HEK293 (cell line): ENCODE data around the gene ME3.

Experiments used
- CTCF ChIA-PET: fragments of 350-600 bp; formaldehyde crosslinking; extraction: SDS; loops from one replicate; lab custom pipeline; 2021; ENCODE audit warnings: antibody characterized with exemption; lab: Yijun Ruan, JAX
- POLR2A ChIA-PET: fragments of 300-600 bp; formaldehyde crosslinking; extraction: SDS; loops from one replicate; lab custom pipeline; 2020; ENCODE audit warnings: antibody characterized with exemption, inconsistent platforms; lab: Yijun Ruan, JAX
- H3K27ac ChIP-seq: fragments of 200-500 bp; sonication (Bioruptor generic); 2 replicates; pipeline ENCODE4 v1.5.1; 2014; ENCODE audit warnings: low read depth, low read length, control low read depth, inconsistent platforms; ENCODE audit errors: extremely low read depth
- H3K36me3 ChIP-seq, 2 experiments: fragments of 200-500 bp in 1 of 2; sonication (Bioruptor generic) in 1 of 2; 1 replicate in 1 of 2; 2 replicates in 1 of 2; pipeline ENCODE4 v1.5.1; 2014 to 2017; ENCODE audit warnings: inconsistent platforms in 2 of 2, low read length in 2 of 2; ENCODE audit not compliant: control insufficient read depth in 2 of 2, insufficient read depth in 1 of 2
- H3K4me1 ChIP-seq: fragments of 200-500 bp; sonication (Bioruptor generic); 2 replicates; pipeline ENCODE4 v1.5.1; 2014; ENCODE audit warnings: mild to moderate bottlenecking, low read length, inconsistent platforms; ENCODE audit not compliant: control insufficient read depth, insufficient read depth
- H3K4me3 ChIP-seq: 2 replicates; pipeline ENCODE4 v1.5.1; 2011; ENCODE audit warnings: low read depth, mild to moderate bottlenecking, control low read depth, low read length, moderate library complexity
- H3K9me3 ChIP-seq: fragments of 200-500 bp; sonication (Bioruptor generic); 2 replicates; pipeline ENCODE4 v1.5.1; 2014; ENCODE audit warnings: low read depth, low read length, inconsistent platforms; ENCODE audit not compliant: control insufficient read depth, insufficient read depth
- GFI1B ChIP-seq: fragments of 450-650 bp; formaldehyde crosslinking; IDR thresholded peaks from 2 replicates; pipeline ENCODE4 v1.5.1; 2016; ENCODE audit warnings: missing biosample characterization, missing genetic modification characterization
- GLI2 ChIP-seq: fragments of 450-650 bp; formaldehyde crosslinking; IDR thresholded peaks from 2 replicates; pipeline ENCODE4; 2017; ENCODE audit warnings: missing biosample characterization, missing genetic modification characterization, low read depth, borderline replicate concordance
- GLI4 ChIP-seq: fragments of 450-650 bp; formaldehyde crosslinking; IDR thresholded peaks from 2 replicates; pipeline ENCODE4 v1.5.1; 2016; ENCODE audit warnings: missing biosample characterization, missing genetic modification characterization
- KLF10 ChIP-seq: fragments of 450-650 bp; IDR thresholded peaks from 2 replicates; pipeline ENCODE4 v1.5.1; 2018; ENCODE audit warnings: missing biosample characterization, mild to moderate bottlenecking, missing genetic modification characterization
- OSR2 ChIP-seq: fragments of 450-650 bp; formaldehyde crosslinking; IDR thresholded peaks from 2 replicates; pipeline ENCODE4 v1.5.1; 2016; ENCODE audit warnings: missing biosample characterization, missing genetic modification characterization
- REPIN1 ChIP-seq: fragments of 450-650 bp; formaldehyde crosslinking; IDR thresholded peaks from 2 replicates; pipeline ENCODE4 v1.5.1; 2017; ENCODE audit warnings: missing biosample characterization, missing genetic modification characterization, low read depth
- SP3 ChIP-seq: fragments of 450-650 bp; formaldehyde crosslinking; IDR thresholded peaks from 2 replicates; pipeline ENCODE4 v1.5.1; 2016; ENCODE audit warnings: missing biosample characterization, missing genetic modification characterization
- TCF7L2 ChIP-seq: IDR thresholded peaks from 2 replicates; pipeline ENCODE4 v1.6.1; 2011; ENCODE audit warnings: low read depth, mild to moderate bottlenecking, inconsistent platforms, low read length, moderate library complexity, borderline replicate concordance
- ZFP3 ChIP-seq: fragments of 450-650 bp; formaldehyde crosslinking; IDR thresholded peaks from 2 replicates; pipeline ENCODE4 v1.5.1; 2016; ENCODE audit warnings: low read depth, missing biosample characterization, missing genetic modification characterization
- ZNF146 ChIP-seq: fragments of 450-650 bp; formaldehyde crosslinking; IDR thresholded peaks from 2 replicates; pipeline ENCODE4 v1.5.1; 2016; ENCODE audit warnings: missing biosample characterization, missing genetic modification characterization
- ZNF16 ChIP-seq: fragments of 450-650 bp; formaldehyde crosslinking; IDR thresholded peaks from 2 replicates; pipeline ENCODE4 v1.5.1; 2016; ENCODE audit warnings: low read depth, missing biosample characterization, missing genetic modification characterization
- ZNF174 ChIP-seq: fragments of 450-650 bp; formaldehyde crosslinking; IDR thresholded peaks from 2 replicates; pipeline ENCODE4 v1.5.0; 2017; ENCODE audit warnings: missing biosample characterization, mild to moderate bottlenecking, missing genetic modification characterization
- ZNF175 ChIP-seq: fragments of 450-650 bp; formaldehyde crosslinking; IDR thresholded peaks from 2 replicates; pipeline ENCODE4 v1.5.1; 2016; ENCODE audit warnings: missing biosample characterization, missing genetic modification characterization
- ZNF202 ChIP-seq: fragments of 450-650 bp; formaldehyde crosslinking; IDR thresholded peaks from 2 replicates; pipeline ENCODE4 v1.5.1; 2016; ENCODE audit warnings: missing biosample characterization, missing genetic modification characterization, borderline replicate concordance
- ZNF23 ChIP-seq: fragments of 450-650 bp; formaldehyde crosslinking; IDR thresholded peaks from 2 replicates; pipeline ENCODE4 v1.5.1; 2016; ENCODE audit warnings: missing biosample characterization, missing genetic modification characterization, borderline replicate concordance
- ZNF239 ChIP-seq: fragments of 450-650 bp; formaldehyde crosslinking; IDR thresholded peaks from 2 replicates; pipeline ENCODE4 v1.5.1; 2016; ENCODE audit warnings: missing biosample characterization, missing genetic modification characterization
- ZNF24 ChIP-seq: fragments of 450-650 bp; formaldehyde crosslinking; IDR thresholded peaks from 2 replicates; pipeline ENCODE4 v1.5.1; 2016; ENCODE audit warnings: missing biosample characterization, missing genetic modification characterization
- ZNF416 ChIP-seq: fragments of 450-650 bp; formaldehyde crosslinking; IDR thresholded peaks from 2 replicates; pipeline ENCODE4 v1.5.1; 2016; ENCODE audit warnings: missing biosample characterization, missing genetic modification characterization
- ZNF423 ChIP-seq: fragments of 450-650 bp; formaldehyde crosslinking; IDR thresholded peaks from 2 replicates; pipeline ENCODE4 v1.5.1; 2016; ENCODE audit warnings: missing biosample characterization, missing genetic modification characterization
- ZNF521 ChIP-seq: fragments of 450-650 bp; formaldehyde crosslinking; IDR thresholded peaks from 2 replicates; pipeline ENCODE4 v1.5.1; 2017; ENCODE audit warnings: missing biosample characterization, mild to moderate bottlenecking, missing genetic modification characterization
- ZNF548 ChIP-seq: fragments of 450-650 bp; formaldehyde crosslinking; IDR thresholded peaks from 2 replicates; pipeline ENCODE4 v1.5.1; 2016; ENCODE audit warnings: missing biosample characterization, missing genetic modification characterization
- ZNF626 ChIP-seq: fragments of 450-650 bp; sonication (Bioruptor Pico); formaldehyde crosslinking; IDR thresholded peaks from 2 replicates; pipeline ENCODE4 v1.5.1; 2018; ENCODE audit warnings: missing biosample characterization, missing genetic modification characterization, inconsistent platforms
- ZNF670 ChIP-seq: fragments of 450-650 bp; formaldehyde crosslinking; IDR thresholded peaks from 2 replicates; pipeline ENCODE4 v1.5.1; 2016; ENCODE audit warnings: missing biosample characterization, missing genetic modification characterization, low read depth
- TF ChIP-seq, protein P1 (sequence below): fragments of 450-650 bp; formaldehyde crosslinking; IDR thresholded peaks from 2 replicates; pipeline ENCODE4 v1.5.1; 2016; ENCODE audit warnings: missing biosample characterization, missing genetic modification characterization, low read depth
- TF ChIP-seq, protein P2 (sequence below): fragments of 450-650 bp; formaldehyde crosslinking; IDR thresholded peaks from 2 replicates; pipeline ENCODE4 v1.5.1; 2016; ENCODE audit warnings: missing biosample characterization, missing genetic modification characterization, low read depth
- TF ChIP-seq, protein P3 (sequence below): fragments of 450-650 bp; formaldehyde crosslinking; IDR thresholded peaks from 2 replicates; pipeline ENCODE4 v1.5.1; 2016; ENCODE audit warnings: missing biosample characterization, missing genetic modification characterization, borderline replicate concordance
- TF ChIP-seq, protein P4 (sequence below): fragments of 450-650 bp; formaldehyde crosslinking; IDR thresholded peaks from 2 replicates; pipeline ENCODE4 v1.5.1; 2016; ENCODE audit warnings: missing biosample characterization, missing genetic modification characterization
- TF ChIP-seq, protein P5 (sequence below): fragments of 450-650 bp; formaldehyde crosslinking; IDR thresholded peaks from 2 replicates; pipeline ENCODE4 v1.5.1; 2016; ENCODE audit warnings: missing biosample characterization, missing genetic modification characterization

Gene ME3

DNA sequence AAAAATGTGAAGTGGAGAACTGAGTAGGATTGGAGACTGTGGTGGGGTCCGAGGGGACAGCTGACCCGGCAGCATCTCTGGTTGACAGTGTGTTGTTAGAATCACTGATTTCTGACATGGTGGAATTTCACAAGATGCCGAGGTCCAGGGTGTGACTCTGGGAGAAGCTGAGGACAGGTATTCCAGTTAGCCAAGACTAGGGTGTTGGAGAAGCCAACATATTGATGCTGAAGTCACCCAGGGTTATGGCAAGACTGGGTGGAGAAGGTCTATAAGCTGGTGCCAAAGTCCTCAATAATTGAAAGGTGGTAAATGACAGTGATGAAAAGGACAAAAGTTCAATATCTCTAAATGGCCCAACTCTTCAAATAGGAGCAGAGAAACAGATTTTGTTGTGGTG is 86.1 kb downstream of the ME3 start:
- Histone ChIP-seq H3K36me3 (no peaks in the 10 kb centered on the region), H3K4me1 (no peaks in the 10 kb centered on the region; the same call in 1 of the 2 replicates), H3K9me3 (no peaks in the 10 kb centered on the region), H3K4me3 (no peak overlapping the region), H3K27ac (no peak overlapping the region)
- POLR2A ChIA-PET, result interaction anchor here (1.5 kb wide), 1 partner anchor 62 kb away, joined by 6 read pairs; no protein-coding TSS in a partner anchor
- TF ChIP-seq ZNF175 (tag by site-specific recombination) (no peak), GLI2 (tag by site-specific recombination) (no peak), ZNF146 (tag by site-specific recombination) (no peak), ZNF626 (tag by site-specific recombination) (no peak), ZNF670 (tag by site-specific recombination) (no peak), TCF7L2 (no peak), ZNF174 (tag by site-specific recombination) (no peak), KLF10 (tag by site-specific recombination) (no peak), GFI1B (tag by site-specific recombination) (no peak), ZNF239 (no peak), ZNF548 (no peak), ZNF23 (tag by site-specific recombination) (no peak), ZNF16 (tag by site-specific recombination) (no peak), ZNF416 (no peak), ZFP3 (tag by site-specific recombination) (no peak), ZNF202 (tag by site-specific recombination) (no peak)
- TF ChIP-seq, protein P1, sequence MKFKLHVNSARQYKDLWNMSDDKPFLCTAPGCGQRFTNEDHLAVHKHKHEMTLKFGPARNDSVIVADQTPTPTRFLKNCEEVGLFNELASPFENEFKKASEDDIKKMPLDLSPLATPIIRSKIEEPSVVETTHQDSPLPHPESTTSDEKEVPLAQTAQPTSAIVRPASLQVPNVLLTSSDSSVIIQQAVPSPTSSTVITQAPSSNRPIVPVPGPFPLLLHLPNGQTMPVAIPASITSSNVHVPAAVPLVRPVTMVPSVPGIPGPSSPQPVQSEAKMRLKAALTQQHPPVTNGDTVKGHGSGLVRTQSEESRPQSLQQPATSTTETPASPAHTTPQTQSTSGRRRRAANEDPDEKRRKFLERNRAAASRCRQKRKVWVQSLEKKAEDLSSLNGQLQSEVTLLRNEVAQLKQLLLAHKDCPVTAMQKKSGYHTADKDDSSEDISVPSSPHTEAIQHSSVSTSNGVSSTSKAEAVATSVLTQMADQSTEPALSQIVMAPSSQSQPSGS (tag by site-specific recombination), result no peak
- TF ChIP-seq, protein P2, sequence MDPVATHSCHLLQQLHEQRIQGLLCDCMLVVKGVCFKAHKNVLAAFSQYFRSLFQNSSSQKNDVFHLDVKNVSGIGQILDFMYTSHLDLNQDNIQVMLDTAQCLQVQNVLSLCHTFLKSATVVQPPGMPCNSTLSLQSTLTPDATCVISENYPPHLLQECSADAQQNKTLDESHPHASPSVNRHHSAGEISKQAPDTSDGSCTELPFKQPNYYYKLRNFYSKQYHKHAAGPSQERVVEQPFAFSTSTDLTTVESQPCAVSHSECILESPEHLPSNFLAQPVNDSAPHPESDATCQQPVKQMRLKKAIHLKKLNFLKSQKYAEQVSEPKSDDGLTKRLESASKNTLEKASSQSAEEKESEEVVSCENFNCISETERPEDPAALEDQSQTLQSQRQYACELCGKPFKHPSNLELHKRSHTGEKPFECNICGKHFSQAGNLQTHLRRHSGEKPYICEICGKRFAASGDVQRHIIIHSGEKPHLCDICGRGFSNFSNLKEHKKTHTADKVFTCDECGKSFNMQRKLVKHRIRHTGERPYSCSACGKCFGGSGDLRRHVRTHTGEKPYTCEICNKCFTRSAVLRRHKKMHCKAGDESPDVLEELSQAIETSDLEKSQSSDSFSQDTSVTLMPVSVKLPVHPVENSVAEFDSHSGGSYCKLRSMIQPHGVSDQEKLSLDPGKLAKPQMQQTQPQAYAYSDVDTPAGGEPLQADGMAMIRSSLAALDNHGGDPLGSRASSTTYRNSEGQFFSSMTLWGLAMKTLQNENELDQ, result no peak
- TF ChIP-seq, protein P3, sequence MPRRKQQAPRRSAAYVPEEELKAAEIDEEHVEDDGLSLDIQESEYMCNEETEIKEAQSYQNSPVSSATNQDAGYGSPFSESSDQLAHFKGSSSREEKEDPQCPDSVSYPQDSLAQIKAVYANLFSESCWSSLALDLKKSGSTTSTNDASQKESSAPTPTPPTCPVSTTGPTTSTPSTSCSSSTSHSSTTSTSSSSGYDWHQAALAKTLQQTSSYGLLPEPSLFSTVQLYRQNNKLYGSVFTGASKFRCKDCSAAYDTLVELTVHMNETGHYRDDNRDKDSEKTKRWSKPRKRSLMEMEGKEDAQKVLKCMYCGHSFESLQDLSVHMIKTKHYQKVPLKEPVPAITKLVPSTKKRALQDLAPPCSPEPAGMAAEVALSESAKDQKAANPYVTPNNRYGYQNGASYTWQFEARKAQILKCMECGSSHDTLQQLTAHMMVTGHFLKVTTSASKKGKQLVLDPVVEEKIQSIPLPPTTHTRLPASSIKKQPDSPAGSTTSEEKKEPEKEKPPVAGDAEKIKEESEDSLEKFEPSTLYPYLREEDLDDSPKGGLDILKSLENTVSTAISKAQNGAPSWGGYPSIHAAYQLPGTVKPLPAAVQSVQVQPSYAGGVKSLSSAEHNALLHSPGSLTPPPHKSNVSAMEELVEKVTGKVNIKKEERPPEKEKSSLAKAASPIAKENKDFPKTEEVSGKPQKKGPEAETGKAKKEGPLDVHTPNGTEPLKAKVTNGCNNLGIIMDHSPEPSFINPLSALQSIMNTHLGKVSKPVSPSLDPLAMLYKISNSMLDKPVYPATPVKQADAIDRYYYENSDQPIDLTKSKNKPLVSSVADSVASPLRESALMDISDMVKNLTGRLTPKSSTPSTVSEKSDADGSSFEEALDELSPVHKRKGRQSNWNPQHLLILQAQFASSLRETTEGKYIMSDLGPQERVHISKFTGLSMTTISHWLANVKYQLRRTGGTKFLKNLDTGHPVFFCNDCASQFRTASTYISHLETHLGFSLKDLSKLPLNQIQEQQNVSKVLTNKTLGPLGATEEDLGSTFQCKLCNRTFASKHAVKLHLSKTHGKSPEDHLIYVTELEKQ (tag by site-specific recombination), result no peak
- CTCF ChIA-PET, result interaction anchor here (0.9 to 1.4 kb wide), 2 partner anchors 22 to 49 kb away, joined by 3 to 6 read pairs; no protein-coding TSS in a partner anchor

DNA sequence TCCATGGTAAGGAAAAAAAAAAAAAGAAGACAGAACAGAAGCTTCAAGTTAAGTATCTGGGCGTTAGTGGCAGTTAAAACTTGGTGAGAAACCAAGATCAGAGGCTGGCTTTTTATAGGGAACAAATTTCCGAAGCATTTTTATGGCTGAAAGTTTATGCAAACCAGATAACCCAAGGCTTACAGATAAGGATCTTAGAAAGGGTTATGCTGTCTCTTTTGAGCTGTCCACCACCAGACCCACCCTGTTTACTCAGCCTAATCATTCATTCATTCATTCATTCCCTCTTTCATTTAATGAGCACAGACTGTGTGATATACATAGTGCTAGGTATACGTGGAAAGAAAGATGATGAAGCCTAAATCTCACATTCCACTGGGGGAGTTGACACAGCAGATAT is 89.5 kb downstream of the ME3 start:
- no peak overlapping the region for H3K4me3 ChIP-seq
- H3K9me3 ChIP-seq, result no peaks in the 10 kb centered on the region
- H3K27ac ChIP-seq, result no peak overlapping the region; the same call in 1 of the 2 replicates
- H3K4me1 ChIP-seq, result peaks cover 3% of the 10 kb centered on the region
- ChIA-PET POLR2A (no interaction called here), CTCF (interaction anchor here (0.7 to 0.8 kb wide), 2 partner anchors 11 to 127 kb away, joined by 4 read pairs; no protein-coding TSS in a partner anchor)
- no peaks in the 10 kb centered on the region for H3K36me3 ChIP-seq
- TF ChIP-seq ZNF16 (tag by site-specific recombination), result no peak
- TF ChIP-seq ZNF423 (tag by site-specific recombination), result no peak
- no peak for TF ChIP-seq ZNF521 (tag by site-specific recombination)
- TF ChIP-seq, protein P4, sequence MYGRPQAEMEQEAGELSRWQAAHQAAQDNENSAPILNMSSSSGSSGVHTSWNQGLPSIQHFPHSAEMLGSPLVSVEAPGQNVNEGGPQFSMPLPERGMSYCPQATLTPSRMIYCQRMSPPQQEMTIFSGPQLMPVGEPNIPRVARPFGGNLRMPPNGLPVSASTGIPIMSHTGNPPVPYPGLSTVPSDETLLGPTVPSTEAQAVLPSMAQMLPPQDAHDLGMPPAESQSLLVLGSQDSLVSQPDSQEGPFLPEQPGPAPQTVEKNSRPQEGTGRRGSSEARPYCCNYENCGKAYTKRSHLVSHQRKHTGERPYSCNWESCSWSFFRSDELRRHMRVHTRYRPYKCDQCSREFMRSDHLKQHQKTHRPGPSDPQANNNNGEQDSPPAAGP, result no peak
- TF ChIP-seq GLI4, result no peak
- TF ChIP-seq ZNF24 (tag by site-specific recombination), result peak; percentile 53; the same call in 1 of the 2 replicates
- TF ChIP-seq OSR2 (tag by site-specific recombination), result peak; percentile 21; the same call in 1 of the 2 replicates
- TF ChIP-seq, protein P5, sequence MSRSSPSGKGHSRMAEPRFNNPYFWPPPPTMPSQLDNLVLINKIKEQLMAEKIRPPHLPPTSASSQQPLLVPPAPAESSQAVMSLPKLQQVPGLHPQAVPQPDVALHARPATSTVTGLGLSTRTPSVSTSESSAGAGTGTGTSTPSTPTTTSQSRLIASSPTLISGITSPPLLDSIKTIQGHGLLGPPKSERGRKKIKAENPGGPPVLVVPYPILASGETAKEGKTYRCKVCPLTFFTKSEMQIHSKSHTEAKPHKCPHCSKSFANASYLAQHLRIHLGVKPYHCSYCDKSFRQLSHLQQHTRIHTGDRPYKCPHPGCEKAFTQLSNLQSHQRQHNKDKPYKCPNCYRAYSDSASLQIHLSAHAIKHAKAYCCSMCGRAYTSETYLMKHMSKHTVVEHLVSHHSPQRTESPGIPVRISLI (tag by site-specific recombination), result no peak
- TF ChIP-seq SP3 (tag by site-specific recombination), result no peak
- TF ChIP-seq REPIN1 (tag by site-specific recombination), result no peak
